Measurements from ENCODE around the gene SRSF4. TPM values are rescaled to one million over a fixed set of nuclear protein-coding genes. Genes with fewer than 3 reads are reported as not detected.

Gene SRSF4
- total RNA-seq, 2 donors from 2014 or later, result 55.2 to 65.7 TPM

- no peak for DNase-seq (ENCODE audit: low spot score)
- no peaks in the 10 kb centered on the region for H3K36me3 ChIP-seq
- no peaks in the 10 kb centered on the region for H3K4me1 ChIP-seq (replicated peaks)
- no peaks in the 10 kb centered on the region for H3K9me3 ChIP-seq
- no peaks in the 10 kb centered on the region for H3K27me3 ChIP-seq (replicated peaks; ENCODE audit: insufficient read depth)
- TF ChIP-seq CTCF (IDR thresholded peaks at IDR 0.05) (no peak), POLR2AphosphoS5 (IDR thresholded peaks at IDR 0.05) (no peak)
- no peak overlapping the region for H3K27ac ChIP-seq
- no peak overlapping the region for H3K4me3 ChIP-seq
- 86% methylated on average over 7 of the region's 7 CpGs for WGBS
- intact Hi-C loops (cut with DNase I), result no loop called here
Observed at GRCh38 chr1:29210278-29211085, 28.8 kb upstream of the SRSF4 start.

DNA sequence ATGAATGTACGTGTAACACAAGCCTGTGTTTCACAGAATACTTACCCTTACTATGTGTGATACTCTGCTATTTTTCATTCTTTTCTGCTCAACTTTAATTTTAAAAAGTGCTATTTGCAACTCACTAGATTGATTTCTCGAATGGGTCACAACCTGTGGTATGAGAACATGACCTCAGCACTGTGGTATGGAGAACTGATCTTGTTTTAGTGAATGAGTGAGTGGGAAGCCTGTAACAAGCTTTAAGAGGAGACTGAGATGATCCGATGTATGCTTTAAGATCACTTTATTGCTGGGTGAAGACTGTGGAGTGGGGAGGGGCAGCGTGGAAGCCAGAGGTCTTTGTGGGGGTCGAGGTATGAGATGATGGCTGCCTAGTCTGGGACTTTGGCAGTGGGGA, 27.5 kb upstream of the SRSF4 start:
- DNase-seq (ENCODE audit: low spot score), result no peak
- TF ChIP-seq CTCF (IDR thresholded peaks at IDR 0.05), result no peak
- TF ChIP-seq POLR2AphosphoS5 (IDR thresholded peaks at IDR 0.05), result no peak
- TF ChIP-seq POLR2A (IDR thresholded peaks at IDR 0.05), result no peak
- H3K4me1 ChIP-seq (replicated peaks), result no peaks in the 10 kb centered on the region
- no peaks in the 10 kb centered on the region for H3K36me3 ChIP-seq
- H3K27ac ChIP-seq, result no peak overlapping the region
- H3K9me3 ChIP-seq, result no peaks in the 10 kb centered on the region
- no peaks in the 10 kb centered on the region for H3K27me3 ChIP-seq (replicated peaks; ENCODE audit: insufficient read depth)
- H3K4me3 ChIP-seq, result no peak overlapping the region
- 67% methylated on average over 5 of the region's 5 CpGs for WGBS
- intact Hi-C loops (cut with DNase I), result no loop called here

DNA sequence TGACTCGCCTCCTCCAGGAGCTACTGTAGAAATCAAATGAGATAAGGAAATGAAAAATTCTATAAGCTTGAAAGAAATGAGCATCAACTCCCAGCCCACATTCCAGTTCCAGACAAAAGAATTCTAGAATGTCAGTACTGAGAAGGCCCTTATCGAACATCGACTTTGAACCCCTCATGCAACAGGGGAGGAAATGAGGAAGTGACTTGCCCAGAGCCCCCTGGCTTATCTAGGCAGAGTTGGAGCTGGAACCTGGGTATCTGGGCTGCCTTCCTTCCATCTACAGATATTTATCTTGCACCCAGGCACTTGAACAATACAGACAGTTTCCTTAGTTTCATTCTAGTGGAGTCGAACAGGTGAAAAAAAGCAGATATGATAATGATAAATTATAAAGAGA, 26.7 kb upstream of the SRSF4 start:
- H3K9me3 ChIP-seq, result no peaks in the 10 kb centered on the region
- DNase-seq (ENCODE audit: low spot score), result no peak
- H3K27ac ChIP-seq, result no peak overlapping the region
- no peak for TF ChIP-seq POLR2A (IDR thresholded peaks at IDR 0.05)
- no peak for TF ChIP-seq POLR2AphosphoS5 (IDR thresholded peaks at IDR 0.05)
- TF ChIP-seq CTCF (IDR thresholded peaks at IDR 0.05), result no peak
- H3K36me3 ChIP-seq, result no peaks in the 10 kb centered on the region
- H3K4me1 ChIP-seq (replicated peaks), result no peaks in the 10 kb centered on the region
- H3K4me3 ChIP-seq, result no peak overlapping the region
- H3K27me3 ChIP-seq (replicated peaks; ENCODE audit: insufficient read depth), result no peaks in the 10 kb centered on the region
- intact Hi-C loops (cut with DNase I), result no loop called here
- 71% methylated on average over 4 of the region's 4 CpGs for WGBS

GRCh38 chr1:29202584-29203340, 21.1 kb upstream of the SRSF4 start:
- H3K36me3 ChIP-seq, result peaks cover 0 to 7% of the 10 kb centered on the region in 2 donors
- no peaks in the 10 kb centered on the region for H3K4me1 ChIP-seq (replicated peaks)
- H3K27ac ChIP-seq, result peak overlapping the region; percentile 55 to 75
- intact Hi-C loops (cut with DNase I), result loop anchor here (2.0 to 5.0 kb wide), 4 partner anchors 80 to 420 kb away; partner anchors contain the start of gene TMEM200B
- H3K4me3 ChIP-seq, result no peak overlapping the region
- no peaks in the 10 kb centered on the region for H3K9me3 ChIP-seq
- WGBS, result 22% methylated on average over 14 of the region's 14 CpGs
- no peak for TF ChIP-seq POLR2A (IDR thresholded peaks at IDR 0.05)
- peak; percentile 99 for TF ChIP-seq POLR2AphosphoS5 (IDR thresholded peaks at IDR 0.05)
- TF ChIP-seq CTCF (IDR thresholded peaks at IDR 0.05), result peak; percentile 96 to 98 (median 98)
- DNase-seq (ENCODE audit: low spot score), result peak; percentile 97
- no peaks in the 10 kb centered on the region for H3K27me3 ChIP-seq (replicated peaks; ENCODE audit: insufficient read depth)
